H9 (cell line): Measurements from ENCODE around the gene PTDSS2. TPM values are rescaled to one million over a fixed set of nuclear protein-coding genes. Genes with fewer than 3 reads are reported as not detected.

ENCODE experiments used
- DNase-seq: peaks from one replicate; pipeline ENCODE4 v3.0.0-alpha.2; 2017
- H2AFZ ChIP-seq: one replicate; pipeline ENCODE4 v1.6.1; 2013; ENCODE audit warnings: mild to moderate bottlenecking, low read length, control low read depth, moderate library complexity
- H2AK5ac ChIP-seq: 2 replicates; pipeline ENCODE4 v1.6.1; 2013; ENCODE audit warnings: low read length, control low read depth, mixed read lengths; ENCODE audit not compliant: insufficient read length
- H2BK120ac ChIP-seq: one replicate; pipeline ENCODE4 v1.6.1; 2013; ENCODE audit warnings: low read depth, mild to moderate bottlenecking, low read length, control low read depth, inconsistent platforms; ENCODE audit not compliant: poor library complexity, severe bottlenecking
- H2BK12ac ChIP-seq: 2 replicates; pipeline ENCODE4 v1.6.1; 2013; ENCODE audit warnings: low read length, control low read depth, mixed read lengths, low read depth; ENCODE audit not compliant: insufficient read length
- H2BK15ac ChIP-seq: 2 replicates; pipeline ENCODE4 v1.6.1; 2013; ENCODE audit warnings: low read depth, low read length, control low read depth
- H2BK20ac ChIP-seq: one replicate; pipeline ENCODE4 v1.6.1; 2013; ENCODE audit warnings: low read depth, mild to moderate bottlenecking, low read length, control low read depth, inconsistent platforms; ENCODE audit not compliant: poor library complexity, severe bottlenecking
- H2BK5ac ChIP-seq: 2 replicates; pipeline ENCODE4 v1.6.1; 2013; ENCODE audit warnings: low read length, control low read depth, mixed read lengths; ENCODE audit not compliant: insufficient read length
- H3K14ac ChIP-seq: 2 replicates; pipeline ENCODE4 v1.6.1; 2013; ENCODE audit warnings: low read length, control low read depth; ENCODE audit not compliant: insufficient read depth
- H3K18ac ChIP-seq: 2 replicates; pipeline ENCODE4 v1.6.1; 2013; ENCODE audit warnings: low read depth, mild to moderate bottlenecking, mixed read lengths, low read length, control low read depth; ENCODE audit not compliant: insufficient read length
- H3K23ac ChIP-seq: 2 replicates; pipeline ENCODE4 v1.6.1; 2013; ENCODE audit warnings: low read length, control low read depth, mixed read lengths, low read depth; ENCODE audit not compliant: insufficient read length
- H3K23me2 ChIP-seq: 2 replicates; pipeline ENCODE4 v1.6.1; 2013; ENCODE audit warnings: low read depth, mild to moderate bottlenecking, mixed read lengths, low read length, control low read depth; ENCODE audit not compliant: insufficient read length, poor library complexity, severe bottlenecking
- H3K27ac ChIP-seq: 2 replicates; pipeline ENCODE4 v1.5.1; 2013; ENCODE audit warnings: low read length, control low read depth, mixed read lengths, low read depth; ENCODE audit not compliant: insufficient read length
- H3K27me3 ChIP-seq: 2 replicates; pipeline ENCODE4 v1.6.1; 2013; ENCODE audit warnings: low read length, control low read depth, inconsistent platforms; ENCODE audit not compliant: insufficient read depth
- H3K4ac ChIP-seq: 2 replicates; pipeline ENCODE4 v1.6.1; 2013; ENCODE audit warnings: low read depth, mild to moderate bottlenecking, control low read depth, inconsistent platforms, low read length, moderate library complexity
- H3K4me1 ChIP-seq: 2 replicates; pipeline ENCODE4 v1.6.1; 2013; ENCODE audit warnings: low read length, control low read depth, inconsistent platforms; ENCODE audit not compliant: insufficient read depth
- H3K4me2 ChIP-seq: 2 replicates; pipeline ENCODE4 v1.6.1; 2013; ENCODE audit warnings: low read length, control low read depth, mixed read lengths; ENCODE audit not compliant: insufficient read length, insufficient read depth
- H3K56ac ChIP-seq: 2 replicates; pipeline ENCODE4 v1.6.1; 2013; ENCODE audit warnings: low read depth, mild to moderate bottlenecking, mixed read lengths, low read length, control low read depth; ENCODE audit not compliant: insufficient read length
- H3K79me1 ChIP-seq: 2 replicates; pipeline ENCODE4 v1.6.1; 2013; ENCODE audit warnings: low read depth, mild to moderate bottlenecking, moderate library complexity, low read length, control low read depth, inconsistent platforms; ENCODE audit not compliant: insufficient read depth, poor library complexity, severe bottlenecking
- H3K79me2 ChIP-seq: 2 replicates; pipeline ENCODE4 v1.6.1; 2013; ENCODE audit warnings: low read length, control low read depth, inconsistent platforms; ENCODE audit not compliant: insufficient read depth
- H3K9ac ChIP-seq: 2 replicates; pipeline ENCODE4 v1.6.1; 2013; ENCODE audit warnings: low read length, control low read depth, mixed read lengths; ENCODE audit not compliant: insufficient read length; ENCODE audit errors: extremely low read depth
- H3K9me3 ChIP-seq: one replicate; pipeline ENCODE4 v1.6.1; 2013; ENCODE audit warnings: low read depth, low read length, inconsistent platforms; ENCODE audit not compliant: control insufficient read depth
- H3T11ph ChIP-seq: one replicate; pipeline ENCODE4 v1.6.1; 2013; ENCODE audit warnings: mild to moderate bottlenecking, low read length, control low read depth, inconsistent platforms
- H4K20me1 ChIP-seq: one replicate; pipeline ENCODE4 v1.6.1; 2013; ENCODE audit not compliant: control insufficient read depth, insufficient read length, insufficient read depth
- H4K5ac ChIP-seq: 2 replicates; pipeline ENCODE4 v1.6.1; 2013; ENCODE audit warnings: low read depth, mild to moderate bottlenecking, mixed read lengths, low read length, control low read depth; ENCODE audit not compliant: insufficient read length
- H4K8ac ChIP-seq: replicated peaks from 2 replicates; pipeline ENCODE4 v1.6.1; 2013; ENCODE audit warnings: low read length, control low read depth, mixed read lengths, low read depth; ENCODE audit not compliant: insufficient read length
- H4K91ac ChIP-seq: 2 replicates; pipeline ENCODE4 v1.6.1; 2013; ENCODE audit warnings: low read depth, mild to moderate bottlenecking, moderate library complexity, mixed read lengths, low read length, control low read depth; ENCODE audit not compliant: insufficient read length
- H3K27ac Mint-ChIP-seq, 3 experiments: 2 replicates in 2 of 3; 3 replicates in 1 of 3; pipeline ENCODE4 v1.8.0; 2020 to 2021; ENCODE audit warnings: mixed read lengths in 3 of 3, mild to moderate bottlenecking in 1 of 3, moderate library complexity in 1 of 3
- H3K27me3 Mint-ChIP-seq: 2 replicates; pipeline ENCODE4 v1.8.0; 2021; ENCODE audit warnings: low read depth, mild to moderate bottlenecking, moderate library complexity, mixed read lengths
- H3K36me3 Mint-ChIP-seq, 3 experiments: 2 replicates in 2 of 3; 3 replicates in 1 of 3; pipeline ENCODE4 v1.8.0; 2020 to 2021; ENCODE audit warnings: low read depth in 3 of 3, mixed read lengths in 3 of 3; ENCODE audit not compliant: insufficient read depth in 1 of 3
- H3K4me1 Mint-ChIP-seq, 2 experiments: 2 replicates each; pipeline ENCODE4 v1.8.0; 2020; ENCODE audit warnings: mixed read lengths in 2 of 2
- H3K4me3 Mint-ChIP-seq, 2 experiments: 2 replicates in 1 of 2; 3 replicates in 1 of 2; pipeline ENCODE4 v1.8.0; 2020 to 2021; ENCODE audit warnings: mild to moderate bottlenecking in 2 of 2, mixed read lengths in 2 of 2, moderate library complexity in 1 of 2
- H3K9me3 Mint-ChIP-seq, 2 experiments: 2 replicates in 1 of 2; 3 replicates in 1 of 2; pipeline ENCODE4 v1.8.0; 2020; ENCODE audit warnings: mild to moderate bottlenecking in 2 of 2, mixed read lengths in 2 of 2, moderate library complexity in 1 of 2
- CTCF ChIP-seq: fragments of 200-600 bp; sonication (generic); conservative IDR thresholded peaks from 3 replicates; pipeline ENCODE4 v1.8.0; 2021; ENCODE audit warnings: antibody characterized with exemption, mild to moderate bottlenecking
- WGBS: extraction: QIAGEN DNeasy Blood & Tissue Kit; methylation state at CpG from one replicate; pipeline ENCODE4 v1.1.7; 2013; ENCODE audit warnings: missing lambda C conversion rate, low lambda C conversion rate, mixed read lengths; ENCODE audit not compliant: insufficient read length; ENCODE audit errors: extremely low coverage; 5-methylcytosine and 5-hydroxymethylcytosine counted together
- total RNA-seq: library from RNA; stranded (reverse); gene quantifications from 2 replicates; pipeline ENCODE4 v1.2.1, GENCODE V29; 2021

Gene PTDSS2
- total RNA-seq, 1 experiment from 2014 or later = 55.3 TPM

- H3K79me1 ChIP-seq = no peaks in the 10 kb centered on the region
- no peak for DNase-seq
- H3K4ac ChIP-seq = no peak overlapping the region
These were observed 41.3 kb downstream of the PTDSS2 start for GRCh38 chr11:491358-491757.

More at GRCh38 chr11:491358-491757, 41.3 kb downstream of the PTDSS2 start:
- Histone ChIP-seq H2BK12ac (no peak overlapping the region), H3K56ac (no peak overlapping the region), H3K23me2 (no peaks in the 10 kb centered on the region), H3K27me3 (no peaks in the 10 kb centered on the region), H3K9me3 (no peaks in the 10 kb centered on the region), H2BK120ac (no peak overlapping the region), H4K8ac (no peak overlapping the region), H4K91ac (no peak overlapping the region), H2AFZ (no peak overlapping the region), H3K27ac (no peak overlapping the region), H3K23ac (no peak overlapping the region), H3K4me2 (no peak overlapping the region), H4K5ac (no peak overlapping the region), H3T11ph (no peak overlapping the region), H2AK5ac (no peak overlapping the region), H2BK5ac (no peak overlapping the region), H4K20me1 (no peaks in the 10 kb centered on the region), H3K79me2 (no peaks in the 10 kb centered on the region), H3K9ac (no peak overlapping the region), H3K18ac (no peak overlapping the region), H3K4me1 (no peaks in the 10 kb centered on the region), H2BK20ac (no peak overlapping the region), H2BK15ac (no peak overlapping the region), H3K14ac (no peak overlapping the region)
- H3K36me3 Mint-ChIP-seq = peaks cover 9 to 36% (median 35%) of the 10 kb centered on the region in 3 experiments
- no peaks in the 10 kb centered on the region for H3K4me1 Mint-ChIP-seq
- no CpG with 5 or more reads among the region's 7 CpGs for WGBS
- no peak overlapping the region for H3K4me3 Mint-ChIP-seq
- H3K27me3 Mint-ChIP-seq = no peaks in the 10 kb centered on the region; the same call in 1 of the 2 replicates
- H3K9me3 Mint-ChIP-seq = no peaks in the 10 kb centered on the region
- H3K27ac Mint-ChIP-seq = no peak overlapping the region
- TF ChIP-seq CTCF = no peak
